OCI-LY7 (cell line): ENCODE results near the gene CRTAP. TPM values are rescaled to one million over a fixed set of nuclear protein-coding genes. Genes with fewer than 3 reads are reported as not detected.
"Not testable (repeated sequence)": the region's sequence is repeated elsewhere in the genome, so short reads cannot be mapped to it uniquely, and the experiment has no call there.

Source experiments
- BruUV-seq: library from RNA; stranded (reverse); fragments of 400-500 nt; replicated peaks from 2 replicates; lab custom pipeline; 2021; lab: Mats Ljungman, UMichigan
- CTCF ChIA-PET: fragments of 300-600 bp; sonication (Branson Sonifier 250); formaldehyde crosslinking; loops from one replicate; lab custom pipeline; 2022; ENCODE audit warnings: antibody characterized with exemption; ENCODE audit not compliant: unreplicated experiment; lab: Charles Lee
- POLR2A ChIA-PET: fragments of 300-600 bp; sonication (Branson Sonifier 250); formaldehyde crosslinking; loops from one replicate; lab custom pipeline; 2022; ENCODE audit warnings: antibody characterized with exemption; lab: Charles Lee
- DNase-seq: peaks from one replicate; pipeline ENCODE4 v3.0.0-alpha.2; 2015; ENCODE audit warnings: low spot score
- H2AFZ ChIP-seq: fragments of 200-600 bp; sonication (generic), shearing (Covaris generic); 2 replicates; pipeline ENCODE4 v1.6.1; 2014; ENCODE audit warnings: mild to moderate bottlenecking, antibody characterized with exemption, low read length, moderate library complexity
- H3K27ac ChIP-seq: fragments of 200-600 bp; sonication (generic); 2 replicates; pipeline ENCODE4 v1.5.1; 2014; ENCODE audit warnings: mixed run types, low read depth, mild to moderate bottlenecking, moderate library complexity, low read length, inconsistent platforms; ENCODE audit not compliant: poor library complexity, severe bottlenecking
- H3K36me3 ChIP-seq: fragments of 200-600 bp; sonication (generic); 2 replicates; pipeline ENCODE4 v1.6.1; 2014; ENCODE audit warnings: mild to moderate bottlenecking, antibody characterized with exemption, low read length, moderate library complexity, mixed read lengths; ENCODE audit not compliant: insufficient read depth
- H3K4me1 ChIP-seq: fragments of 200-600 bp; sonication (generic); 2 replicates; pipeline ENCODE4 v1.5.1; 2014; ENCODE audit warnings: mild to moderate bottlenecking, low read length; ENCODE audit not compliant: insufficient read depth, poor library complexity, severe bottlenecking
- H3K4me2 ChIP-seq: fragments of 200-600 bp; sonication (generic); 2 replicates; pipeline ENCODE4 v1.6.1; 2014; ENCODE audit warnings: mild to moderate bottlenecking, low read length
- H3K4me3 ChIP-seq: fragments of 200-600 bp; sonication (generic); 2 replicates; pipeline ENCODE4 v1.5.1; 2014; ENCODE audit warnings: mild to moderate bottlenecking, low read depth, low read length; ENCODE audit not compliant: poor library complexity, severe bottlenecking
- H3K79me2 ChIP-seq: fragments of 200-600 bp; sonication (generic); 2 replicates; pipeline ENCODE4 v1.6.1; 2016; ENCODE audit warnings: low read depth, mild to moderate bottlenecking, low read length, moderate library complexity, mixed read lengths; ENCODE audit not compliant: insufficient read depth
- H3K9me2 ChIP-seq: fragments of 200-600 bp; sonication (generic); 2 replicates; pipeline ENCODE4 v1.6.1; 2016; ENCODE audit warnings: mild to moderate bottlenecking, low read length, mixed read lengths; ENCODE audit not compliant: insufficient read depth
- H3K9me3 ChIP-seq: fragments of 200-600 bp; sonication (generic); 2 replicates; pipeline ENCODE4 v1.6.1; 2014; ENCODE audit warnings: mild to moderate bottlenecking, mixed run types, low read length, mixed read lengths
- H4K20me1 ChIP-seq: fragments of 200-600 bp; sonication (generic); 2 replicates; pipeline ENCODE4 v1.6.1; 2014; ENCODE audit warnings: mild to moderate bottlenecking, antibody characterized with exemption, low read length, moderate library complexity, mixed read lengths; ENCODE audit not compliant: insufficient read depth
- CTCF ChIP-seq: fragments of 200-600 bp; sonication (generic); conservative IDR thresholded peaks from 2 replicates; pipeline ENCODE4 v1.5.1; 2014; ENCODE audit warnings: mild to moderate bottlenecking, antibody characterized with exemption, low read length, moderate library complexity, mixed read lengths
- EZH2phosphoT487 ChIP-seq: fragments of 200-600 bp; sonication (generic); IDR thresholded peaks from 2 replicates; pipeline ENCODE4 v1.6.1; 2018; ENCODE audit warnings: low read depth, borderline replicate concordance, mild to moderate bottlenecking, mixed run types, antibody characterized with exemption, low read length, moderate library complexity, mixed read lengths
- intact Hi-C: fragments of 100-400 bp; cut with micrococcal nuclease; formaldehyde crosslinking; loops from one replicate; pipeline ENCODE4 v1.10.0; 2022; ENCODE audit not compliant: unreplicated experiment
- total RNA-seq, 2 experiments: library from RNA; depleted of rRNA in 1 of 2; stranded (reverse); fragments of >200 nt in 1 of 2; shearing (Covaris generic) in 1 of 2; gene quantifications; 2 replicates each; pipeline ENCODE4 v1.2.3, GENCODE V29; 2014 to 2022

The CRTAP gene
- total RNA-seq, 2 experiments from 2014 or later, result 19.2 to 53.7 TPM

DNA sequence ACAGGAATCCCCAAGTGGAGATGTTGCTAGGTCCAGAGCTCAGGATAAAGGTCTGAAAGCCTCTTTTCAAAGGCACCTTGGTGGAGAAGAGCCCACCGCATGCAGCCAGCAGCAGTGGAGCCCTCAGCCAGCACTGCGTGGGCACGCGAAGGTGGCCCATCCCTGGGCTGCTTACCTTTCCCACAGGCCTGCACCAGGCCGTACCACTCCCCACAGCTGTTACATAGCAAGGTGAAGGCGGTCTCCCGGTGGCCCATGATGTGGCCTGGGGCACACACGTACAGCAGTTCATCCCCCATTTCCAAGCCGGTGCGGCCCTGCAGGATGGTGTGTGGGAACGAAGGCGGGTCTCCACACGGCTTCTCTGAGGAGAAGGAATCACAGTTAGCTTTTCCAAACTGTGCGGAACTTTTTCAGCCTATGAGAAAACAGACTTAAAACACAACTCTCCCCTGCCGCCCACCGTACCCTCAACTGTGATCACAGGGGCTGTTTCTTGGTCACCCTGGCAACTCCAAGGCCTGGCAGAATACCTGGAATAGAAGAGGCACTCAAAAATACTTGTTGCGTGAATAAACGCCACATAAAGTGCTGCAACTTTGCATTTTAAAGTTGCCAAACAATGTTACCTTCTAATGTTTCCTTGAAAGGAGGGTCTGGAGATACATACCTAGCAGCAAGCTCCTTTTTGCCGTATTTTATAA, 61.0 kb downstream of the CRTAP start:
- no peaks in the 10 kb centered on the region for H4K20me1 ChIP-seq
- POLR2A ChIA-PET, result interaction anchor here (0.6 to 1.0 kb wide), 3 partner anchors 19 to 67 kb away, joined by 3 read pairs; no protein-coding TSS in a partner anchor
- intact Hi-C loops, result no loop called here
- no peak for TF ChIP-seq CTCF
- TF ChIP-seq EZH2phosphoT487, result no peak
- no peak overlapping the region for H2AFZ ChIP-seq
- no peaks in the 10 kb centered on the region for H3K79me2 ChIP-seq
- no peaks in the 10 kb centered on the region for H3K36me3 ChIP-seq
- no peak for DNase-seq
- H3K9me2 ChIP-seq, result no peaks in the 10 kb centered on the region
- CTCF ChIA-PET, result no interaction called here
- peaks cover 5% of the 10 kb centered on the region for H3K4me1 ChIP-seq
- no peak overlapping the region for H3K4me3 ChIP-seq
- H3K27ac ChIP-seq, result no peak overlapping the region
- no peaks in the 10 kb centered on the region for H3K9me3 ChIP-seq
- no peak overlapping the region for H3K4me2 ChIP-seq
- no TSS peak for BruUV-seq

- Histone ChIP-seq H3K36me3 (no peaks in the 10 kb centered on the region), H3K4me1 (no peaks in the 10 kb centered on the region), H3K79me2 (no peaks in the 10 kb centered on the region), H3K4me3 (no peak overlapping the region), H3K4me2 (no peak overlapping the region), H2AFZ (no peak overlapping the region), H3K9me2 (no peaks in the 10 kb centered on the region), H4K20me1 (no peaks in the 10 kb centered on the region), H3K27ac (no peak overlapping the region), H3K9me3 (no peaks in the 10 kb centered on the region)
- BruUV-seq, result no TSS peak
- ChIA-PET POLR2A (interaction anchor here (0.5 to 0.9 kb wide), 2 partner anchors 76 to 186 kb away, joined by 3 read pairs; no protein-coding TSS in a partner anchor), CTCF (no interaction called here)
- no peak for DNase-seq
- TF ChIP-seq CTCF (no peak), EZH2phosphoT487 (no peak)
- intact Hi-C loops, result no loop called here
These were observed 65.3 kb downstream of the CRTAP start for GRCh38 chr3:33179132-33179531.

DNA sequence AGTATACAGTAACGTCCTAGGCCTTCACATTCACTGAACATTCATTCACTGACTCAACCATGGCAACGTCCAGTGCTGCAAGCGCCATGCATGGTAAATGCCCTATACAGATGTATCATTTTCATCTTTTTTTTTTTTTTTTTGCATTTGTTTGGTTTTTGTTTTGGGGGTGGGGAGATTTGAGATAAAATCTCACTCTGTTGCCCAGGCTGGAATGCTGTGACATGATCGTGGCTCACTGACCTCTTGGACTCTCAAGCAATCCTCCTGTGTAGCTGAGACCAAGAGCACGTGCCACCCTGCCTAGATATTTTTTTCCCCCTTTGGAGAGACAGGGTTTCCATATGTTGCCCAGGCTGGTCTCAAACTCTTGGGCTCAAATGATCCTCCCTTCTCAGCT, 67.4 kb downstream of the CRTAP start:
- H3K4me1 ChIP-seq, result no peaks in the 10 kb centered on the region
- no peaks in the 10 kb centered on the region for H3K9me3 ChIP-seq
- no peak overlapping the region for H2AFZ ChIP-seq
- POLR2A ChIA-PET, result no interaction called here
- H3K79me2 ChIP-seq, result no peaks in the 10 kb centered on the region
- no peak for DNase-seq
- H3K4me2 ChIP-seq, result no peak overlapping the region
- H3K36me3 ChIP-seq, result no peaks in the 10 kb centered on the region
- BruUV-seq, result no TSS peak
- H3K27ac ChIP-seq, result no peak overlapping the region
- H3K9me2 ChIP-seq, result no peaks in the 10 kb centered on the region
- H4K20me1 ChIP-seq, result no peaks in the 10 kb centered on the region
- CTCF ChIA-PET, result no interaction called here
- intact Hi-C loops, result no loop called here
- no peak for TF ChIP-seq CTCF
- TF ChIP-seq EZH2phosphoT487, result no peak
- no peak overlapping the region for H3K4me3 ChIP-seq

GRCh38 chr3:33181641-33182040, 67.8 kb downstream of the CRTAP start:
- H4K20me1 ChIP-seq, H3K36me3 ChIP-seq, POLR2A ChIA-PET, intact Hi-C loops, H3K79me2 ChIP-seq, H3K9me3 ChIP-seq, DNase-seq, H2AFZ ChIP-seq, H3K4me2 ChIP-seq, H3K9me2 ChIP-seq, H3K4me1 ChIP-seq, BruUV-seq, H3K4me3 ChIP-seq, H3K27ac ChIP-seq, CTCF ChIA-PET: not testable (repeated sequence)
